ENCODE data around the gene NRSN2.

DNA sequence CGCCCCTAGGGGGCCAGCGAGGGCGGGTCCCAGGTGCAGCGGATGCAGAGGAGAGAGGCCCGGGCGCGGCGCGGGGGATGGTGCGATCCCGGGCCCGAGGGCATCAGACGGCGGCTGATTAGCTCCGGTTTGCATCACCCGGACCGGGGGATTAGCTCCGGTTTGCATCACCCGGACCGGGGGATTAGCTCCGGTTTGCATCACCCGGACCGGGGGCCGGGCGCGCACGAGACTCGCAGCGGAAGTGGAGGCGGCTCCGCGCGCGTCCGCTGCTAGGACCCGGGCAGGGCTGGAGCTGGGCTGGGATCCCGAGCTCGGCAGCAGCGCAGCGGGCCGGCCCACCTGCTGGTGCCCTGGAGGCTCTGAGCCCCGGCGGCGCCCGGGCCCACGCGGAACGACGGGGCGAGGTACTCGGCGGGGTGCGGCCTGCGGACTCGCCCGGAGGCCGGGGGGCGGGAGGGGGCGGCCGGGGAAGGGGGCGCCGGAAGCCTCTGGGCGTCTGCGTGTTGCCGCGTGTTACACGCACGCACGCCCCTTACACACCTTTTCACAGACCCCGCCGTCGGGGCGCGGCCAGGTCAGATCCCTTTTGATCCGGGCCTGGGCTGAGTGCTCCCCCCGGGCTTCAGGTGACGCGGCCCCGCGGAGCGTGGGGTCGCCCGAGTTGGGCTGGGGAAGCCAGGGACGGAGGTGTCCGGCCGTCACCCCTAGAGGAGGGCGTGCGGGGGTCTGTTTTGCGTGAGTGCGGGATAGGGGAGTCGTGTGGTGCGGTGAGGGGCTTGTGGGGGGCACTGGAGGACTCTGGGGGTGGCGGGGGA lies 34.1 kb downstream of the NRSN2 start:
- TF ChIP-seq RAD21 (IDR thresholded peaks at IDR 0.05; ENCODE audit: low read depth) = no peak
- TF ChIP-seq, protein P1, sequence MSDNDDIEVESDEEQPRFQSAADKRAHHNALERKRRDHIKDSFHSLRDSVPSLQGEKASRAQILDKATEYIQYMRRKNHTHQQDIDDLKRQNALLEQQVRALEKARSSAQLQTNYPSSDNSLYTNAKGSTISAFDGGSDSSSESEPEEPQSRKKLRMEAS (IDR thresholded peaks at IDR 0.05) = peak; percentile 25; the same call in 1 of the 2 replicates
- TF ChIP-seq TEAD4 (IDR thresholded peaks at IDR 0.05) = no peak

Data from Ishikawa (cell line).